Adrenal gland (tissue), 19 donors: ENCODE data around the gene NDUFS8. TPM values are rescaled to one million over a fixed set of nuclear protein-coding genes. Genes with fewer than 3 reads are reported as not detected.
"Not testable (repeated sequence)": the region's sequence is repeated elsewhere in the genome, so short reads cannot be mapped to it uniquely, and the experiment has no call there.

Experiments
- DNase-seq, 7 donors: peaks; one replicate each; pipeline ENCODE4 v3.0.0-alpha.2; 2019 to 2020
- H3K27ac ChIP-seq, 5 donors: fragments of 200-600 bp; sonication (generic) in 4 of 5; 1 replicate in 3 of 5; 2 replicates in 2 of 5; pipeline versions ENCODE4 v1.5.1 to v1.8.0; 2016 to 2020; ENCODE audit warnings: mild to moderate bottlenecking in 1 of 5
- H3K27me3 ChIP-seq: fragments of 200-600 bp; 2 replicates; pipeline ENCODE4 v1.8.0; 2021
- H3K36me3 ChIP-seq, 2 donors: fragments of 200-600 bp; replicated peaks in 1 of 2; 1 replicate in 1 of 2; 2 replicates in 1 of 2; pipeline versions ENCODE4 v1.5.1 to v1.8.0; 2018 to 2022
- H3K4me1 ChIP-seq, 2 donors: fragments of 200-600 bp; replicated peaks in 1 of 2; 1 replicate in 1 of 2; 2 replicates in 1 of 2; pipeline versions ENCODE4 v1.5.1 to v1.8.0; 2018 to 2021
- H3K4me3 ChIP-seq, 4 donors: fragments of 200-600 bp; sonication (generic) in 3 of 4; one replicate each; pipeline ENCODE4 v1.5.1; 2016 to 2018
- H3K9me3 ChIP-seq, 3 donors: fragments of 200-600 bp; sonication (generic) in 1 of 3; replicated peaks in 1 of 3; 1 replicate in 2 of 3; 2 replicates in 1 of 3; pipeline versions ENCODE4 v1.5.1 to v1.8.0; 2016 to 2021
- CTCF ChIP-seq, 6 experiments: fragments of 450-650 bp in 4 of 6; fragments of 200-600 bp in 2 of 6; sonication (generic) in 1 of 6; IDR thresholded peaks; 1 replicate in 5 of 6; 2 replicates in 1 of 6; pipeline versions ENCODE4 v1.5.1 to v1.8.0; 2016 to 2021; ENCODE audit warnings: antibody characterized with exemption in 6 of 6, mild to moderate bottlenecking in 2 of 6, moderate library complexity in 1 of 6
- POLR2A ChIP-seq, 2 donors: fragments of 450-650 bp; IDR thresholded peaks; one replicate each; pipeline ENCODE4 v1.6.1; 2017; ENCODE audit warnings: antibody characterized with exemption in 2 of 2, mild to moderate bottlenecking in 2 of 2, moderate library complexity in 1 of 2
- whole genome bisulfite sequencing, 4 donors: extraction: QIAGEN DNeasy Blood & Tissue Kit in 2 of 4; methylation state at CpG; one replicate each; pipeline versions ENCODE4 v1.1.5 to v1.1.7; 2013 to 2017; 5-methylcytosine and 5-hydroxymethylcytosine counted together
- intact Hi-C, 2 donors: fragments of 100-400 bp; cut with DNase I; formaldehyde crosslinking; loops; one replicate each; pipeline versions ENCODE4 v1.14.1 to v1.15.0; 2022 to 2023
- long read RNA-seq, 10 donors: library from polyadenylated mRNA in 3 of 10; unstranded in 2 of 10; stranded (forward) in 1 of 10; transcript quantifications; one replicate each; pipeline ENCODE4 v2.0.0 and lab custom pipeline, GENCODE V29; 2021 to 2026
- polyA plus RNA-seq, 3 donors: library from polyadenylated mRNA; stranded (reverse); fragments of 200-250 nt in 2 of 3; fragments of 350-450 nt in 1 of 3; fragmentation: Illumina TruSeq in 1 of 3; extraction: RNeasy Lipid Tissue Mini Kit (QIAGEN cat#74804) in 1 of 3; gene quantifications; one replicate each; pipeline ENCODE4 v1.2.3, GENCODE V29; 2013 to 2014
- total RNA-seq, 9 donors: library from RNA; depleted of rRNA in 4 of 9; stranded (reverse); fragments of >200 nt in 4 of 9; fragments of 120-200 nt in 1 of 9; fragmentation: NEBNext Ultra II Directional in 1 of 9; extraction: Animal tissue kit (Norgen Biotek cat#: 25700) in 1 of 9; gene quantifications; one replicate each; pipeline versions ENCODE4 v1.1.0 to v1.2.4, GENCODE V29; 2013 to 2023
- donor health status: healthy with polysubstance abuse.
- donor health status: Bipolar disorder and iron deficiency.
- donor health status: DM: yes; HTN: yes; CAD: no.
- donor health status: DM: no; HTN: no; CAD: no.
- donor health status: DM: no; HTN: no; CAD: no.
- donor health status: DM: yes; HTN: yes; CAD: no.

NDUFS8 gene
- 1,000 to 10,000 TPM in 1 of 9 donors, 100 to 1,000 TPM in 8; 346 to 1,037 (median 479) TPM for total RNA-seq
- 100 to 1,000 TPM; 199 to 814 (median 571) TPM for polyA plus RNA-seq
- long read RNA-seq, donor 1, transcript NDUFS8-201 (7 exons, 791 nt): major isoform, 68 of 209 reads
- long read RNA-seq, donor 1, partial matches to known transcripts: 69 of 209 reads
- long read RNA-seq, donor 1, other reads (novel, unspliced or antisense): 64 of 209 reads
- long read RNA-seq, donor 2, transcript NDUFS8-201 (7 exons, 791 nt): major isoform, 63 of 140 reads
- long read RNA-seq, donor 2, transcript NDUFS8-202 (5 exons, 936 nt): minor isoform, 6 of 140 reads
- long read RNA-seq, donor 2, partial matches to known transcripts: 16 of 140 reads
- long read RNA-seq, donor 2, other reads (novel, unspliced or antisense): 52 of 140 reads
- long read RNA-seq, donor 3, transcript NDUFS8-202 (5 exons, 936 nt): minor isoform, 6 of 167 reads
- long read RNA-seq, donor 3, transcript NDUFS8-201 (7 exons, 791 nt): major isoform, 47 of 167 reads
- long read RNA-seq, donor 3, partial matches to known transcripts: 41 of 167 reads
- long read RNA-seq, donor 3, other reads (novel, unspliced or antisense): 69 of 167 reads
- long read RNA-seq, donor 4, transcript NDUFS8-201 (7 exons, 791 nt): major isoform, 481 of 624 reads
- long read RNA-seq, donor 4, transcript NDUFS8-207 (7 exons, 689 nt): minor isoform, 20 of 624 reads
- long read RNA-seq, donor 4, partial matches to known transcripts: 73 of 624 reads
- long read RNA-seq, donor 4, other reads (novel, unspliced or antisense): 47 of 624 reads
- long read RNA-seq, donor 5, transcript NDUFS8-207 (7 exons, 689 nt): minor isoform, 32 of 746 reads
- long read RNA-seq, donor 5, transcript NDUFS8-201 (7 exons, 791 nt): major isoform, 548 of 746 reads
- long read RNA-seq, donor 5, partial matches to known transcripts: 95 of 746 reads
- long read RNA-seq, donor 5, other reads (novel, unspliced or antisense): 69 of 746 reads
- long read RNA-seq, donor 6, transcript NDUFS8-201 (7 exons, 791 nt): major isoform, 321 of 385 reads
- long read RNA-seq, donor 6, partial matches to known transcripts: 41 of 385 reads
- long read RNA-seq, donor 6, other reads (novel, unspliced or antisense): 18 of 385 reads
- long read RNA-seq, donor 7, transcript NDUFS8-201 (7 exons, 791 nt): major isoform, 35 of 89 reads
- long read RNA-seq, donor 7, partial matches to known transcripts: 21 of 89 reads
- long read RNA-seq, donor 7, other reads (novel, unspliced or antisense): 28 of 89 reads
- long read RNA-seq, donor 8, transcript NDUFS8-201 (7 exons, 791 nt): major isoform, 98 of 238 reads
- long read RNA-seq, donor 8, partial matches to known transcripts: 33 of 238 reads
- long read RNA-seq, donor 8, other reads (novel, unspliced or antisense): 101 of 238 reads
- long read RNA-seq, donor 9, transcript NDUFS8-201 (7 exons, 791 nt): major isoform, 46 of 117 reads
- long read RNA-seq, donor 9, partial matches to known transcripts: 30 of 117 reads
- long read RNA-seq, donor 9, other reads (novel, unspliced or antisense): 35 of 117 reads
- long read RNA-seq, donor 10, transcript NDUFS8-201 (7 exons, 791 nt): major isoform, 28 of 71 reads
- long read RNA-seq, donor 10, partial matches to known transcripts: 8 of 71 reads
- long read RNA-seq, donor 10, other reads (novel, unspliced or antisense): 30 of 71 reads

- intact Hi-C loops: no loop called here
- peak; percentile 94 to 99 (median 98) for DNase-seq
- TF ChIP-seq POLR2A (IDR thresholded peaks at IDR 0.05) (peak; percentile 56 to 92), CTCF (IDR thresholded peaks at IDR 0.05) (no peak)
- Histone ChIP-seq H3K36me3 (peaks cover 0 to 25% of the 10 kb centered on the region in 2 donors), H3K4me3 (peak within 1 kb of the TSS; percentile 9 to 85 (median 39)), H3K27me3 (no peaks in the 10 kb centered on the region), H3K9me3 (no peaks in the 10 kb centered on the region), H3K4me1 (peaks cover 49 to 55% of the 10 kb centered on the region in 2 donors), H3K27ac (peak within 1 kb of the TSS; percentile 78 to 98 (median 94))
- WGBS, 4 donors: 0 to 2% (median 0%) methylated on average over 32 to 56 of the region's 56 CpGs
Measured at GRCh38 chr11:68030318-68031143, at the start of gene NDUFS8. Gene NDUFS8 (plus strand): TSS chr11:68030681. CDS start chr11:68032152, 1,471 bp downstream.

- H3K9me3 ChIP-seq, H3K4me1 ChIP-seq, H3K27ac ChIP-seq, H3K36me3 ChIP-seq, H3K27me3 ChIP-seq, DNase-seq, H3K4me3 ChIP-seq, intact Hi-C loops: not testable (repeated sequence)
- 83 to 94% (median 89%) methylated on average over 6 to 10 of the region's 10 CpGs for WGBS, 4 donors
Measured at GRCh38 chr11:67981226-67981625, 49.3 kb upstream of the NDUFS8 start.

GRCh38 chr11:67982255-67982857 is 48.1 kb upstream of the NDUFS8 start:
- H3K9me3 ChIP-seq, H3K4me3 ChIP-seq, intact Hi-C loops, H3K4me1 ChIP-seq, H3K27ac ChIP-seq, H3K27me3 ChIP-seq, H3K36me3 ChIP-seq, DNase-seq: not testable (repeated sequence)
- 62 to 66% (median 64%) methylated on average over 16 to 17 of the region's 17 CpGs for WGBS, 4 donors

GRCh38 chr11:67983951-67984350 is 46.5 kb upstream of the NDUFS8 start:
- no peaks in the 10 kb centered on the region for H3K27me3 ChIP-seq
- H3K36me3 ChIP-seq: no peaks in the 10 kb centered on the region
- TF ChIP-seq CTCF (IDR thresholded peaks at IDR 0.05) (no peak), POLR2A (IDR thresholded peaks at IDR 0.05) (no peak)
- DNase-seq: no peak
- WGBS, 4 donors: 60 to 81% (median 73%) methylated on average over 4 to 29 of the region's 29 CpGs
- no peak overlapping the region for H3K4me3 ChIP-seq
- intact Hi-C loops: no loop called here
- H3K9me3 ChIP-seq: no peaks in the 10 kb centered on the region
- H3K27ac ChIP-seq: no peak overlapping the region
- no peaks in the 10 kb centered on the region for H3K4me1 ChIP-seq

- 77 to 81% (median 79%) methylated on average over 6 of the region's 6 CpGs for WGBS, 4 donors
- H3K36me3 ChIP-seq, DNase-seq, H3K4me3 ChIP-seq, H3K27me3 ChIP-seq, H3K9me3 ChIP-seq, intact Hi-C loops, H3K4me1 ChIP-seq, H3K27ac ChIP-seq: not testable (repeated sequence)
Measured at GRCh38 chr11:67985302-67985701, 45.2 kb upstream of the NDUFS8 start.

GRCh38 chr11:67990546-67991346 is 39.7 kb upstream of the NDUFS8 start:
- H3K4me3 ChIP-seq, intact Hi-C loops, H3K27ac ChIP-seq, H3K36me3 ChIP-seq, H3K27me3 ChIP-seq, H3K4me1 ChIP-seq, H3K9me3 ChIP-seq: not testable (repeated sequence)
- WGBS, 4 donors: 0 to 28% (median 17%) methylated on average over 3 to 49 of the region's 58 CpGs
- peak in 4 of 7 donors; percentile 22 to 61 (median 46) for DNase-seq
